Aorta (tissue), 5 donors: Measurements from ENCODE around the gene KRT37. TPM values are rescaled to one million over a fixed set of nuclear protein-coding genes. Genes with fewer than 3 reads are reported as not detected.
"Not testable (repeated sequence)": the region's sequence is repeated elsewhere in the genome, so short reads cannot be mapped to it uniquely, and the experiment has no call there.

Experiments used
- ATAC-seq: fragments of 200-7000 bp; cut with Tn5 transposase; one replicate; pipeline ENCODE4 v1.9.1; 2022; ENCODE audit warnings: moderate library complexity; ENCODE audit not compliant: low FRiP score
- DNase-seq, 2 donors: peaks; one replicate each; pipeline ENCODE4 v3.0.0-alpha.2; 2020
- H3K27ac ChIP-seq, 2 donors: one replicate each; pipeline ENCODE4 v1.5.1; 2013; ENCODE audit warnings: low read length in 2 of 2, mild to moderate bottlenecking in 2 of 2, moderate library complexity in 2 of 2, control low read depth in 1 of 2, inconsistent platforms in 1 of 2, low read depth in 1 of 2
- H3K27me3 ChIP-seq, 2 donors: one replicate each; pipeline ENCODE4 v1.6.1; 2013; ENCODE audit warnings: control low read depth in 1 of 2, low read length in 1 of 2, mild to moderate bottlenecking in 1 of 2, moderate library complexity in 1 of 2; ENCODE audit not compliant: insufficient read depth in 2 of 2, control insufficient read depth in 1 of 2
- H3K36me3 ChIP-seq, 2 donors: one replicate each; pipeline ENCODE4 v1.6.1; 2013; ENCODE audit warnings: control low read depth in 1 of 2, low read length in 1 of 2, mild to moderate bottlenecking in 1 of 2; ENCODE audit not compliant: insufficient read depth in 2 of 2, control insufficient read depth in 1 of 2
- H3K4me1 ChIP-seq, 2 donors: one replicate each; pipeline ENCODE4 v1.6.1; 2013; ENCODE audit warnings: low read length in 2 of 2, control low read depth in 1 of 2, mild to moderate bottlenecking in 1 of 2, moderate library complexity in 1 of 2; ENCODE audit not compliant: insufficient read depth in 2 of 2, control insufficient read depth in 1 of 2
- H3K4me3 ChIP-seq, 2 donors: one replicate each; pipeline ENCODE4 v1.5.1; 2013; ENCODE audit warnings: low read length in 2 of 2, control low read depth in 1 of 2, mild to moderate bottlenecking in 1 of 2
- H3K9me3 ChIP-seq: one replicate; pipeline ENCODE4 v1.6.1; 2013; ENCODE audit warnings: mild to moderate bottlenecking, low read length; ENCODE audit not compliant: control insufficient read depth
- WGBS, 2 donors: extraction: QIAGEN DNeasy Blood & Tissue Kit; methylation state at CpG; one replicate each; pipeline ENCODE4 v1.1.7; 2013; 5-methylcytosine and 5-hydroxymethylcytosine counted together
- intact Hi-C, 2 donors: fragments of 100-400 bp; cut with DNase I; formaldehyde crosslinking; loops; one replicate each; pipeline versions ENCODE4 v1.14.2 to v1.15.0; 2022
- polyA plus RNA-seq, 2 donors: library from polyadenylated mRNA; stranded (reverse); fragments of 200-250 nt; gene quantifications; one replicate each; pipeline ENCODE4 v1.2.3, GENCODE V29; 2013
- total RNA-seq, 2 donors: library from RNA; stranded (reverse); fragmentation: NEBNext Ultra II Directional; extraction: Animal tissue kit (Norgen Biotek cat#: 25700); gene quantifications; one replicate each; pipeline ENCODE4 v1.2.1, GENCODE V29; 2021
- donor health status: healthy with polysubstance abuse.
- donor health status: Bipolar disorder and iron deficiency.
- donor health status: DM: no; HTN: no; CAD: no.
- donor health status: DM: no; HTN: no; CAD: no.
- donor health status: DM: yes; HTN: yes; CAD: no.

KRT37 gene
- total and polyA plus RNA-seq, 4 donors: not detected

DNA sequence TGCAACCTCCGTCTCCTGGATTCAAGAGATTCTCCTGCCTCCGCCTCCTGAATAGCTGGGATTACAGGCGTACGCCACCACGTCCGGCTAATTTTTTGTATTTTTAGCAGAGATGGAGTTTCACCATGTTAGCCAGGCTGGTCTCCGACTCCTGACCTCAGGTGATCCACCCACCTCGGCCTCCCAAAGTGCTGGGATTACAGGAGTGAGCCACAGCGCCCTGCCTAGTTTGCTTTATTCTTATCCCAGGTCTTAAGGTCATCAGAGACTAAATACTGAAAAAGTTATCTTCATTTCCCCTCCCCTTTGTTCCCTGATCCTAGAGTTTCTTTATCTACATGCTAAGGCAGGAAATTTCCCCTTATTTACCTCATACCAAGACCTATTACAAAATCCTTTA lies 6.0 kb upstream of the KRT37 start:
- H3K4me3 ChIP-seq, H3K27ac ChIP-seq, intact Hi-C loops, H3K27me3 ChIP-seq, H3K36me3 ChIP-seq, H3K4me1 ChIP-seq, DNase-seq, H3K9me3 ChIP-seq, ATAC-seq: not testable (repeated sequence)
- WGBS, 2 donors: 87 to 88% methylated on average over 9 of the region's 9 CpGs

DNA sequence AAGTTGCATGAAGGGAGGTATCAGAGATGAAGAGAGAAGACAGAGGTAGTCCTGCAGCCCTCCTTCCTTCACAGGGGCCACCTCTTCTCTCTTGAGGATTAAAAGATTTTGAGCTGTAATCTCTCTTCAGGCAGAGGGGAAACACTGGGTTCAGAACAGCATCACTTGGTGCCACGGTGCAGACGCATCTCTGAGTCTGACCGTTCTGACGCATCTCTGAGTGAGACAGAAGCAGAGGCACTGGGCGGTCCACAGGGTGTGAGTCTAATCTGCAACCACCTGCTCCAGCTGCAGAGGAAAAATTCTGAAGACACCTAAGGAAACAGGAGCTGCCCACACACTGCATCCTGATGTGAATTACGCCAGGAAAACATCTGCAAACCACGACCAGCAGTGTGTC lies 5.3 kb upstream of the KRT37 start:
- H3K9me3 ChIP-seq: no peaks in the 10 kb centered on the region
- no peak for ATAC-seq
- no peak for DNase-seq
- WGBS, 2 donors: 75% methylated on average over 7 of the region's 7 CpGs
- H3K27ac ChIP-seq: no peak overlapping the region
- H3K4me3 ChIP-seq: no peak overlapping the region
- no peaks in the 10 kb centered on the region for H3K36me3 ChIP-seq
- intact Hi-C loops: no loop called here
- no peaks in the 10 kb centered on the region for H3K4me1 ChIP-seq
- no peaks in the 10 kb centered on the region for H3K27me3 ChIP-seq

DNA sequence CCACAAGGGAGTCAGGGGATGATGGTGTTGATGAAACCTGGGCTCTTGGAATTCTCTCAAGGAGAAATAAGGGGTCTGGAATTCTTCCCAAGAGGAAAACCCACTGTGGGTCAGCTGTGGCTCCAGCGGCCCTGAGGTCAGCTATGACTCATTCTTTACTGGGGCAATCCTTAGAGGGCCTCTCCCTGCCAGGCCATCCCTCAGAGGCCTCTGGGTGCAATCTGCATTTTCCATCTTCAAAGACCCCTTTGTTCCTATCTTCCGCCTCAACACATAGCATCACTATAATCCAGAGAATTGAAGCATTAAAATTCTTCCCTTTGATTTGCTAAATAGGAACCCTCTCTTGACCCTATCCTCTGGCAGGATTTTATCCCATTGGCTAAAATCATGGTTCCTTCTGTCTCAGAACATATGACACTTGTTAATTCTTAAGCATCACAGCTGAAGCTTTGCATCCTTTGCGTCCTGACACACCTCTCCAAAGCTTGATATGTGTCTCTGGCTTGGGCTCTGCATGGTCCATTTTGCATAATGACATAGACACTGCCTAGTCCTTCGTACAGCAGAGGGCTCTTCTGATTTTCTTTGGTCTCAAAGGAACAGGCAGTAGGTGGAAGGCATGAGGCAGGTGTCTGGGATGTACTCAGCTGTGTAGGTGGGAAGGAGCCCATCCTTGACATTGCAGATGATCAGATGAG lies 4.4 kb upstream of the KRT37 start:
- H3K4me1 ChIP-seq: no peaks in the 10 kb centered on the region
- H3K4me3 ChIP-seq: no peak overlapping the region
- ATAC-seq (no peak), DNase-seq (no peak)
- no peaks in the 10 kb centered on the region for H3K9me3 ChIP-seq
- H3K36me3 ChIP-seq: no peaks in the 10 kb centered on the region
- no peaks in the 10 kb centered on the region for H3K27me3 ChIP-seq
- WGBS, 2 donors: 60 to 61% methylated on average over 4 of the region's 4 CpGs
- intact Hi-C loops: no loop called here
- no peak overlapping the region for H3K27ac ChIP-seq

DNA sequence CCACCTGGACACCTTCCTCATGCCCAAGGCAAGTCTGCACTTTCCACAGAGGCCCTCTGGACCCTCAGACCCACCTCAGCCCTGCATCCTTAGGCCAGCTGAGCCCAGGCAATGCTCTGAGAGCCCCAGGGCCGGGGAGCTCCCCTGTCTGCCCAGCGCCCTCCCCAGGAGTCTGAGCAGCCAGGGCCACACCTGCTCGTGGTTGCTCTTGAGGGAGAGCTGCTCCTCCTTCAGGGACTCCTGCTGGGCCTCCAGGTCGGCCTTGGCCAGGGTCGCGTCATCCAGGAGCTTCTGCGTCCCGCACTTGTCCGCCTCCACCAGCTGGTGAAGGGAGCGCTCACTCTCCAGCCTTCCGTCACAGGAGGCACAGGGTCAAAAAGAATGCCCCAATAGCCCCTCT lies 1.8 kb downstream of the KRT37 start:
- DNase-seq, H3K36me3 ChIP-seq, intact Hi-C loops, H3K4me3 ChIP-seq, H3K4me1 ChIP-seq, H3K27ac ChIP-seq, H3K27me3 ChIP-seq, H3K9me3 ChIP-seq: not testable (repeated sequence)
- 87 to 91% methylated on average over 11 of the region's 11 CpGs for WGBS, 2 donors
- ATAC-seq: peak; percentile 31

DNA sequence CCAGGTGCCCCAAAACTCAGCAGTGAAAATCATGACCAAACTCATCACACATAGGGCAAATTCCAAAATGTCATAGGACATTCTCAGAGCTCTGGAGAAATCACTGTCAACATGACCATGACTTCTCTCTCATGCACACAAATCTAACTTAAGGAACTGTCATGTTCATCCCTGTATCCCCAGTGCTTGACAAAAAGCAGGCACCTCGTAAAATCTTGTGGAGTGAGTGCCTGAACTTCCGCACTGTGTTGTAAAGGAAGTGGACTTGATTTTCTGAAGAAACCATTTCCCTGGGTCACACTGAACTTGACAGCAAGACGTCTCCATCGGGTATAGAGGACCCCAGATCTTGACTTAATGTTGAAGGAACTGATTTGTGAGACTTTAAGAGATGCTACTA lies 2.8 kb downstream of the KRT37 start:
- Histone ChIP-seq H3K27me3 (no peaks in the 10 kb centered on the region), H3K4me1 (no peaks in the 10 kb centered on the region), H3K9me3 (no peaks in the 10 kb centered on the region), H3K27ac (no peak overlapping the region), H3K4me3 (no peak overlapping the region), H3K36me3 (no peaks in the 10 kb centered on the region)
- no peak for ATAC-seq
- intact Hi-C loops: no loop called here
- 71 to 77% methylated on average over 4 of the region's 4 CpGs for WGBS, 2 donors
- DNase-seq: no peak

DNA sequence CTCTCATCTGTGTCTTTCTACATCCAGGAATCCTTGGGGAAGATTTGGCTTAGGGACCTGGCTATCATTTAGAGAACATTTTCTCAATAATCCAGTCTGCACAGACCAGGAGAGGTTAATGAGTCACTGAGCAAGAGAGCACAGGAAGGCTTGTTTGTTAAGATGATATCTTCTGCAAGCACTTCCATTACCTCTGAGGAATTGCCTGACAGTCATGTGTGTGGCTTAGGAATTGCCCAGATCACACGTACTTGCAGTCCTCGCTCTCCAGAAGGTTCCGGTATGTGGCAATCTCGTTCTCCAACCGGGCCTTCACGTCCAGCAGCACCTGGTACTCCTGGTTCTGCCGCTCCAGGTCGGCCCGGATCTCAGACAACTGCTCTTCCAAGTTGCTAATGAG lies 3.3 kb downstream of the KRT37 start:
- Histone ChIP-seq H3K4me3 (no peak overlapping the region), H3K27me3 (no peaks in the 10 kb centered on the region), H3K36me3 (no peaks in the 10 kb centered on the region), H3K27ac (no peak overlapping the region), H3K4me1 (no peaks in the 10 kb centered on the region), H3K9me3 (no peaks in the 10 kb centered on the region)
- intact Hi-C loops: no loop called here
- WGBS, 2 donors: 81 to 84% methylated on average over 9 of the region's 9 CpGs
- ATAC-seq (no peak), DNase-seq (no peak)

DNA sequence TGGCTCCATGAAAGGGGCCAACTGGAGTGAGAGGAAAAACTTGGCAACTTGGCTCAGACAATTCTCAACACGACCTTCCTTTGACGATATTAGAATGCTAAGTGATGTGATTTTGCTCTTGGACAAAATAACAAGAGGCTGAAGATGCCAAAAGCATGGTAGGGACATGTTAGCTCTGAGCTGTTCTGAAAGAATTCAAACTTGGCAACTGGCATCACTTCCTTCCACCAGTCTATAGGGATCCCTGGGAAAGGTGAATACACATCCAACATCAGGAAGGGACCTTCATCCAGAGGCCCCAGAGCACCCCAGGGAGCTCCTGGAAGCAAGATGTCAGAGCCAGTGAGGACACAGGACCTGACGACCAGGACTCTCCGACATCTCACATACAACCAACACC lies 4.3 kb downstream of the KRT37 start:
- 49 to 54% methylated on average over 4 of the region's 4 CpGs for WGBS, 2 donors
- H3K27me3 ChIP-seq: no peaks in the 10 kb centered on the region
- intact Hi-C loops: no loop called here
- H3K9me3 ChIP-seq: no peaks in the 10 kb centered on the region
- H3K27ac ChIP-seq: no peak overlapping the region
- ATAC-seq (no peak), DNase-seq (no peak)
- no peaks in the 10 kb centered on the region for H3K4me1 ChIP-seq
- no peak overlapping the region for H3K4me3 ChIP-seq
- no peaks in the 10 kb centered on the region for H3K36me3 ChIP-seq

DNA sequence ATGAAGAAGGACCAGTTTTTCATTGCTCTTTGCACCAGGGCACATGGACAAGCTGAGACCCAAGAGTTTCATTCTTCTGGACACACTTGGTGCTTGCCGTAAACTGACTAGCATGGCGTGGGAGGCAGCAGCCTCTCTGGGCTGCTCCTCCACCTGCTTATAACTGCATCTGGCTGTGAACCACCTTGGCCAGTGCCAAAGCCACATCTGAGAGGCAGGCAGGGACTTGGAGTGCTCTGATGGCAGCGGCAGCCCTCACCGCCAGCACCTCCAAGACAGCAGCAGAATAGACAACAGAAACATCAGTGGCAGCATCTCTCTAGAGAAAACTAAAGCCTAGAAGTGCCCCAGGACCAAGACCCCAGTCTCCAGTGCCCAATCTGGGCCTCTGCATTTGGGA lies 4.7 kb downstream of the KRT37 start:
- Histone ChIP-seq H3K9me3 (no peaks in the 10 kb centered on the region), H3K27ac (no peak overlapping the region), H3K36me3 (no peaks in the 10 kb centered on the region), H3K4me3 (no peak overlapping the region), H3K4me1 (no peaks in the 10 kb centered on the region), H3K27me3 (no peaks in the 10 kb centered on the region)
- ATAC-seq (no peak), DNase-seq (no peak)
- intact Hi-C loops: no loop called here
- 87 to 92% methylated on average over 4 of the region's 4 CpGs for whole genome bisulfite sequencing, 2 donors

DNA sequence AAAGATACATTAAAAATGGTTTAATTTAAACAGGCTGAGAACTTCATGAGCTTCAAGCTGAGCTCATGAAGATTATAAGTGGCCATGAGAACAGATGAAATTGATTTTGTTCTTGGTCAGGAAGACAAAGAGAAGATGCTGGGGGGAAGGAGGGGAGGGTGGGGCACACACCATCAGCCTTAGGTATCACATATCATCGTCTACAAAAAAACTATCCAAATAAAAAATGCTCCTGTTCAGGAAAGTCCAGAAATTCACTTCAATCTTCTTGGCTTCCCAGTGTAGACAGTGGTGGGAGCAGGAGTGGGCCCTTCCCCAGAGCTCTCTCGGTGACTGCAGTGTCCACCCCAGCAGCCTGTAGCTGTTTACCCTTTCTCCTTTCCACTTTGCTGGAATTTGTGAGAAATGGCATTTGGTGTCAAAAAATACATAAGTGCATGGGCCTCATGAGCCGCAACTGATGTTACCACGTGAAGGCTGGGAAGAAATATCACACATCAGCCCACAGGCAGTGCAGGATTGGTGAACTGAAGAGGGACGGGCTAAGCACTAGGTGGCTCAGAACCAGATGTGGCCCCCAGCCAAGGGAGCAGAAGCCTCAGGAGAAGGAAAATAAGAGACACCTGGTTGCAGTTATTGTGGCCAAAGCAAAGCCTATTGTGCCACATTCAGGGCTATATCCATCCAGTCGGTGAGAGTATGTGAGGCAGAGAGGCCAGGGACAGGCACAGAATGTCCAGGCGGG lies 6.1 kb downstream of the KRT37 start:
- no peak for ATAC-seq
- Histone ChIP-seq H3K27ac (no peak overlapping the region), H3K4me1 (no peaks in the 10 kb centered on the region)

More for the DNA sequence above, 6.1 kb downstream of the KRT37 start:
- H3K4me3 ChIP-seq: no peak overlapping the region
- intact Hi-C loops: no loop called here
- no peaks in the 10 kb centered on the region for H3K9me3 ChIP-seq
- DNase-seq: no peak
- H3K36me3 ChIP-seq: no peaks in the 10 kb centered on the region
- WGBS, 2 donors: 76 to 80% methylated on average over 7 of the region's 7 CpGs
- H3K27me3 ChIP-seq: no peaks in the 10 kb centered on the region
